GM06990 (cell line): ENCODE data around the gene PCCB.

Source experiments
- DNase-seq: peaks from one replicate; pipeline ENCODE4 v3.0.0-alpha.2; 2011; ENCODE audit not compliant: insufficient read length; ENCODE audit errors: extremely low read depth
- H3K27me3 ChIP-seq: replicated peaks from 2 replicates; pipeline ENCODE4 v1.6.0; 2011; ENCODE audit warnings: low read length; ENCODE audit not compliant: control insufficient read depth, insufficient read depth
- H3K36me3 ChIP-seq: 2 replicates; pipeline ENCODE4 v1.5.1; 2011; ENCODE audit warnings: low read length; ENCODE audit not compliant: control insufficient read depth, insufficient read depth
- H3K4me3 ChIP-seq: replicated peaks from 2 replicates; pipeline ENCODE4 v1.5.1; 2011; ENCODE audit warnings: low read depth, mild to moderate bottlenecking, control low read depth, low read length
- CTCF ChIP-seq: IDR thresholded peaks from 2 replicates; pipeline ENCODE4 v1.5.1; 2011; ENCODE audit warnings: low read length, control low read depth, mild to moderate bottlenecking, inconsistent platforms; ENCODE audit not compliant: insufficient read depth, poor library complexity, severe bottlenecking

Gene PCCB

GRCh38 chr3:136235545-136235944 is 14.6 kb upstream of the PCCB start:
- H3K4me3 ChIP-seq, result no peak overlapping the region
- no peak for DNase-seq
- H3K27me3 ChIP-seq, result no peaks in the 10 kb centered on the region; the same call in 1 of the 2 replicates
- H3K36me3 ChIP-seq, result no peaks in the 10 kb centered on the region
- no peak for TF ChIP-seq CTCF

- no peak for DNase-seq
- H3K27me3 ChIP-seq, result no peaks in the 10 kb centered on the region; the same call in 1 of the 2 replicates
- no peaks in the 10 kb centered on the region for H3K36me3 ChIP-seq
- no peak overlapping the region for H3K4me3 ChIP-seq
- no peak for TF ChIP-seq CTCF
Measured at GRCh38 chr3:136236109-136236508, 14.0 kb upstream of the PCCB start.

GRCh38 chr3:136237103-136237502 is 13.0 kb upstream of the PCCB start:
- Histone ChIP-seq H3K36me3 (no peaks in the 10 kb centered on the region), H3K4me3 (no peak overlapping the region), H3K27me3 (no peaks in the 10 kb centered on the region; the same call in none of the 2 replicates)
- DNase-seq, result no peak
- TF ChIP-seq CTCF, result no peak

GRCh38 chr3:136237961-136238649 is 12.0 kb upstream of the PCCB start:
- TF ChIP-seq CTCF, result no peak
- Histone ChIP-seq H3K36me3 (no peaks in the 10 kb centered on the region), H3K4me3 (no peak overlapping the region), H3K27me3 (no peaks in the 10 kb centered on the region; the same call in none of the 2 replicates)
- DNase-seq, result no peak

GRCh38 chr3:136239094-136239493 is 11.0 kb upstream of the PCCB start:
- no peak for TF ChIP-seq CTCF
- DNase-seq, result no peak
- H3K4me3 ChIP-seq, result no peak overlapping the region
- H3K36me3 ChIP-seq, result no peaks in the 10 kb centered on the region
- H3K27me3 ChIP-seq, result no peaks in the 10 kb centered on the region; the same call in none of the 2 replicates
